ENCODE results near the gene FMN2.

DNA sequence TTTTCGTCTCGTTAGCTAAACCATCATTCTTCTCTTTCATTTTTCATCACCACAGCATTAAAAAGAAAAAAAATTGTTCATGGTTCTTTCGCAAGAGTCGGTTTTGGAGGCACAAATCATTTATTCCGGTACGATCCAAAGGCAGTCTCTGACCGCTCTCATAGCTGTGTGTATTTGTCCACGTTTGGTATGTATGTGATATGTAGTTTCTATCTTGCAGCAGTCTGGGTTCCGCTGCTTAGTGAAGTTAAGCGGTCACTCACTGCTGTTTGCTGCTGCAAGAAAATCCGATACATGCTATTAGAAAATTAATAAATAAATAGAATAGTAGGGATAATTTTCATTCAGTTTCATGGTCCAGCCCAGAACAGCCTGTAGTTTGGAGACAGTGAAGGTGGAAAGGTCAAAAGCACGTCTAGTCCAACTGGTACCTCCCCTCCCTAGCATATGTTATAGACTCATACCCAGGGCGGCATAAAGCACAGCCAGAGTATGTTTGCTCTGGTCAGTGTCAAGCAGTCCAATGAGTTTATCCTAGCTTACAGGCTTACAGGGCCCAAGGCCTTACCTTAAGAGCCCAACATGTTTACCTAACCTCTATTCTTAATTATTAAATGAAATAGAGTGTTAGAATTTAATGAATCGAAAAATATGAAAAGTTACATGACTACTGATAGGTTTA, 2.5 kb downstream of the FMN2 start:
- TF ChIP-seq, protein P1, sequence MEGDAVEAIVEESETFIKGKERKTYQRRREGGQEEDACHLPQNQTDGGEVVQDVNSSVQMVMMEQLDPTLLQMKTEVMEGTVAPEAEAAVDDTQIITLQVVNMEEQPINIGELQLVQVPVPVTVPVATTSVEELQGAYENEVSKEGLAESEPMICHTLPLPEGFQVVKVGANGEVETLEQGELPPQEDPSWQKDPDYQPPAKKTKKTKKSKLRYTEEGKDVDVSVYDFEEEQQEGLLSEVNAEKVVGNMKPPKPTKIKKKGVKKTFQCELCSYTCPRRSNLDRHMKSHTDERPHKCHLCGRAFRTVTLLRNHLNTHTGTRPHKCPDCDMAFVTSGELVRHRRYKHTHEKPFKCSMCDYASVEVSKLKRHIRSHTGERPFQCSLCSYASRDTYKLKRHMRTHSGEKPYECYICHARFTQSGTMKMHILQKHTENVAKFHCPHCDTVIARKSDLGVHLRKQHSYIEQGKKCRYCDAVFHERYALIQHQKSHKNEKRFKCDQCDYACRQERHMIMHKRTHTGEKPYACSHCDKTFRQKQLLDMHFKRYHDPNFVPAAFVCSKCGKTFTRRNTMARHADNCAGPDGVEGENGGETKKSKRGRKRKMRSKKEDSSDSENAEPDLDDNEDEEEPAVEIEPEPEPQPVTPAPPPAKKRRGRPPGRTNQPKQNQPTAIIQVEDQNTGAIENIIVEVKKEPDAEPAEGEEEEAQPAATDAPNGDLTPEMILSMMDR (IDR thresholded peaks at IDR 0.05), result no peak
- TF ChIP-seq POLR2A (IDR thresholded peaks at IDR 0.05), result no peak
- no peak for TF ChIP-seq POLR2AphosphoS5 (IDR thresholded peaks at IDR 0.05)
